GM18909 (cell line): ENCODE data around the gene PAX3.

Experiments used
- ATAC-seq: cut with Tn5 transposase; IDR thresholded peaks from one replicate; pipeline ENCODE4 v1.9.1; 2021; ENCODE audit warnings: mild to moderate bottlenecking; ENCODE audit not compliant: unreplicated experiment, poor library complexity

The PAX3 gene

GRCh38 chr2:222311319-222311977 lies 12.7 kb upstream of the PAX3 start:
- no peak for ATAC-seq

GRCh38 chr2:222310747-222311318 lies 12.0 kb upstream of the PAX3 start:
- no peak for ATAC-seq

- no peak for ATAC-seq
Measured at GRCh38 chr2:222309766-222310165, 11.0 kb upstream of the PAX3 start.

GRCh38 chr2:222309361-222309760 lies 10.6 kb upstream of the PAX3 start:
- ATAC-seq = no peak

GRCh38 chr2:222307978-222308730 lies 9.4 kb upstream of the PAX3 start:
- no peak for ATAC-seq

GRCh38 chr2:222307143-222307756 lies 8.5 kb upstream of the PAX3 start:
- no peak for ATAC-seq

- no peak for ATAC-seq
Measured at GRCh38 chr2:222306393-222307142, 7.8 kb upstream of the PAX3 start.

- ATAC-seq = peak; percentile 38
Measured at GRCh38 chr2:222305516-222306392, 7.0 kb upstream of the PAX3 start.

GRCh38 chr2:222304737-222305515 lies 6.1 kb upstream of the PAX3 start:
- no peak for ATAC-seq

- no peak for ATAC-seq
Measured at GRCh38 chr2:222303828-222304736, 5.3 kb upstream of the PAX3 start.

GRCh38 chr2:222303045-222303827 lies 4.4 kb upstream of the PAX3 start:
- ATAC-seq = no peak

GRCh38 chr2:222302178-222303018 lies 3.6 kb upstream of the PAX3 start:
- no peak for ATAC-seq

GRCh38 chr2:222301796-222302118 lies 3.0 kb upstream of the PAX3 start:
- no peak for ATAC-seq

GRCh38 chr2:222301053-222301795 lies 2.4 kb upstream of the PAX3 start:
- ATAC-seq = no peak

- no peak for ATAC-seq
Measured at GRCh38 chr2:222300726-222301052, 1.9 kb upstream of the PAX3 start.
